Cardiac muscle cell (in vitro differentiated cells and primary cell): Measurements from ENCODE around the gene PIK3R6. TPM values are rescaled to one million over a fixed set of nuclear protein-coding genes. Genes with fewer than 3 reads are reported as not detected.

Experiments used
- DNase-seq, 2 donors: peaks; one replicate each; pipeline versions ENCODE4 v3.0.0 to v3.0.0-alpha.2; 2010 to 2017; ENCODE audit warnings: low read depth in 1 of 2, low spot score in 1 of 2
- H3K27ac ChIP-seq: fragments of 200-600 bp; sonication (generic); 2 replicates; pipeline ENCODE4 v1.5.1; 2016
- H3K27me3 ChIP-seq: fragments of 200-600 bp; sonication (generic); 2 replicates; pipeline ENCODE4 v1.6.0; 2016; ENCODE audit warnings: control low read depth
- H3K36me3 ChIP-seq: fragments of 200-600 bp; sonication (generic); 2 replicates; pipeline ENCODE4 v1.5.1; 2016; ENCODE audit warnings: control low read depth
- H3K4me1 ChIP-seq: fragments of 200-600 bp; sonication (generic); 2 replicates; pipeline ENCODE4 v1.8.1; 2017; ENCODE audit warnings: low read depth, mild to moderate bottlenecking, mixed run types
- H3K4me3 ChIP-seq: fragments of 200-600 bp; sonication (generic); 2 replicates; pipeline ENCODE4 v1.5.1; 2016; ENCODE audit warnings: mild to moderate bottlenecking
- H3K9me3 ChIP-seq: fragments of 200-600 bp; sonication (generic); 2 replicates; pipeline ENCODE4 v1.5.1; 2017; ENCODE audit warnings: low read depth, mild to moderate bottlenecking, control low read depth
- CTCF ChIP-seq: IDR thresholded peaks from 2 replicates; pipeline ENCODE4 v1.5.1; 2012; ENCODE audit warnings: low read depth, mild to moderate bottlenecking, low read length
- polyA plus RNA-seq: library from polyadenylated mRNA; unstranded; fragments of >200 nt; fragmentation: Nextera tagmentation; extraction: Ambion mirVana; gene quantifications from 2 replicates; pipeline ENCODE4 v1.2.1, GENCODE V29; 2016
- total RNA-seq: library from RNA; depleted of rRNA; stranded (reverse); fragments of >200 nt; gene quantifications from 2 replicates; pipeline ENCODE4 v1.2.3, GENCODE V29; 2016

The PIK3R6 gene
- total and polyA plus RNA-seq, 2 experiments from 2014 or later: 0.48 TPM; not detected in 1

- no peak for TF ChIP-seq CTCF
- H3K9me3 ChIP-seq: no peaks in the 10 kb centered on the region
- H3K4me3 ChIP-seq: no peak overlapping the region
- peaks cover 33% of the 10 kb centered on the region for H3K27me3 ChIP-seq
- no peaks in the 10 kb centered on the region for H3K36me3 ChIP-seq
- H3K4me1 ChIP-seq: peaks cover under 1% of the 10 kb centered on the region
- peak in 1 of 2 donors; percentile 10 for DNase-seq
- H3K27ac ChIP-seq: no peak overlapping the region
Measured at GRCh38 chr17:8794636-8795035, 72.8 kb downstream of the PIK3R6 start.

- Histone ChIP-seq H3K4me3 (no peak overlapping the region), H3K36me3 (no peaks in the 10 kb centered on the region), H3K4me1 (no peaks in the 10 kb centered on the region), H3K27me3 (peaks cover 26% of the 10 kb centered on the region), H3K9me3 (no peaks in the 10 kb centered on the region), H3K27ac (no peak overlapping the region)
- DNase-seq: no peak
- TF ChIP-seq CTCF: no peak
Measured at GRCh38 chr17:8793649-8794048, 73.8 kb downstream of the PIK3R6 start.

- Histone ChIP-seq H3K27me3 (peaks cover 16% of the 10 kb centered on the region), H3K36me3 (no peaks in the 10 kb centered on the region), H3K4me1 (no peaks in the 10 kb centered on the region), H3K9me3 (no peaks in the 10 kb centered on the region), H3K27ac (no peak overlapping the region), H3K4me3 (no peak overlapping the region)
- no peak for DNase-seq
- TF ChIP-seq CTCF: no peak
Measured at GRCh38 chr17:8792646-8793045, 74.8 kb downstream of the PIK3R6 start.

- Histone ChIP-seq H3K27ac (no peak overlapping the region), H3K4me1 (no peaks in the 10 kb centered on the region), H3K9me3 (no peaks in the 10 kb centered on the region), H3K27me3 (peaks cover 9% of the 10 kb centered on the region), H3K4me3 (no peak overlapping the region), H3K36me3 (no peaks in the 10 kb centered on the region)
- DNase-seq: peak in 1 of 2 donors; percentile 41
- no peak for TF ChIP-seq CTCF
Measured at GRCh38 chr17:8791910-8792270, 75.6 kb downstream of the PIK3R6 start.

- Histone ChIP-seq H3K9me3 (no peaks in the 10 kb centered on the region), H3K4me3 (no peak overlapping the region), H3K36me3 (no peaks in the 10 kb centered on the region), H3K27me3 (peaks cover 6% of the 10 kb centered on the region), H3K27ac (no peak overlapping the region), H3K4me1 (no peaks in the 10 kb centered on the region)
- TF ChIP-seq CTCF: peak; percentile 12
- no peak for DNase-seq
Measured at GRCh38 chr17:8791248-8791909, 76.1 kb downstream of the PIK3R6 start.
